ENCODE data around the gene NDUFA13. TPM values are rescaled to one million over a fixed set of nuclear protein-coding genes. Genes with fewer than 3 reads are reported as not detected.

The NDUFA13 gene
- total and polyA plus RNA-seq, 2 experiments from 2014 or later = 80.4 to 615 TPM

DNA sequence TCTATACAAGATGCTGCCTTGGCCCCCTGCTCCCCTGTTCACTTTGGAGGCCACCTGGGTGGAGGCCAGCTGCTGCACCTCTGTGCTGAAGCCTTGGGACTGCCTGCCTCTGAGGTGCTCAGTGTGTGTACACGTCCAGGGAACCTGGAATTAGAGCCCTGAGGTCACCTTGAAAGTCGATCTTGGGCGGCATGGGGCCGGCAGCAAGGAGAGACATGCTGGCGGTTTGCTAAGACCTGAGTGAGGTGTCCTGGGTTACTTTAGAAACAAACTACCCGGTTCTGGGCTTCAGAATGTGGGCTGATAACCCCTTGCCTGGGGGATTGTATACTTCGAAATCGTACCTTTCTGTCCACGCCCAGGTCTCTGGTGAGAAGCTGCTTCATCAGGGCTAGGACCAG is 26.2 kb upstream of the NDUFA13 start:
- Histone ChIP-seq H3K4me2 (peak overlapping the region; percentile 63), H4K20me1 (ENCODE audit: insufficient read depth, poor library complexity, severe bottlenecking) (no peaks in the 10 kb centered on the region), H3K9me2 (replicated peaks; ENCODE audit: insufficient read depth) (no peaks in the 10 kb centered on the region), H3K9me3 (ENCODE audit: low read depth) (no peaks in the 10 kb centered on the region), H3K79me2 (peaks cover 37% of the 10 kb centered on the region), H3K27me3 (no peaks in the 10 kb centered on the region), H3K4me1 (ENCODE audit: insufficient read depth) (peaks cover 50% of the 10 kb centered on the region), H3K36me3 (replicated peaks; ENCODE audit: insufficient read depth, low read depth) (no peaks in the 10 kb centered on the region), H3K4me3 (no peak overlapping the region), H3K27ac (peak overlapping the region; percentile 95), H2AFZ (no peak overlapping the region)
- peak; percentile 31 for DNase-seq (ENCODE audit: low spot score)
- TF ChIP-seq, protein P1, sequence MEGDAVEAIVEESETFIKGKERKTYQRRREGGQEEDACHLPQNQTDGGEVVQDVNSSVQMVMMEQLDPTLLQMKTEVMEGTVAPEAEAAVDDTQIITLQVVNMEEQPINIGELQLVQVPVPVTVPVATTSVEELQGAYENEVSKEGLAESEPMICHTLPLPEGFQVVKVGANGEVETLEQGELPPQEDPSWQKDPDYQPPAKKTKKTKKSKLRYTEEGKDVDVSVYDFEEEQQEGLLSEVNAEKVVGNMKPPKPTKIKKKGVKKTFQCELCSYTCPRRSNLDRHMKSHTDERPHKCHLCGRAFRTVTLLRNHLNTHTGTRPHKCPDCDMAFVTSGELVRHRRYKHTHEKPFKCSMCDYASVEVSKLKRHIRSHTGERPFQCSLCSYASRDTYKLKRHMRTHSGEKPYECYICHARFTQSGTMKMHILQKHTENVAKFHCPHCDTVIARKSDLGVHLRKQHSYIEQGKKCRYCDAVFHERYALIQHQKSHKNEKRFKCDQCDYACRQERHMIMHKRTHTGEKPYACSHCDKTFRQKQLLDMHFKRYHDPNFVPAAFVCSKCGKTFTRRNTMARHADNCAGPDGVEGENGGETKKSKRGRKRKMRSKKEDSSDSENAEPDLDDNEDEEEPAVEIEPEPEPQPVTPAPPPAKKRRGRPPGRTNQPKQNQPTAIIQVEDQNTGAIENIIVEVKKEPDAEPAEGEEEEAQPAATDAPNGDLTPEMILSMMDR (IDR thresholded peaks at IDR 0.05; ENCODE audit: poor library complexity) = no peak
- 70% methylated on average over 9 of the region's 9 CpGs for WGBS (ENCODE audit: low lambda C conversion rate, missing lambda C conversion rate)

DNA sequence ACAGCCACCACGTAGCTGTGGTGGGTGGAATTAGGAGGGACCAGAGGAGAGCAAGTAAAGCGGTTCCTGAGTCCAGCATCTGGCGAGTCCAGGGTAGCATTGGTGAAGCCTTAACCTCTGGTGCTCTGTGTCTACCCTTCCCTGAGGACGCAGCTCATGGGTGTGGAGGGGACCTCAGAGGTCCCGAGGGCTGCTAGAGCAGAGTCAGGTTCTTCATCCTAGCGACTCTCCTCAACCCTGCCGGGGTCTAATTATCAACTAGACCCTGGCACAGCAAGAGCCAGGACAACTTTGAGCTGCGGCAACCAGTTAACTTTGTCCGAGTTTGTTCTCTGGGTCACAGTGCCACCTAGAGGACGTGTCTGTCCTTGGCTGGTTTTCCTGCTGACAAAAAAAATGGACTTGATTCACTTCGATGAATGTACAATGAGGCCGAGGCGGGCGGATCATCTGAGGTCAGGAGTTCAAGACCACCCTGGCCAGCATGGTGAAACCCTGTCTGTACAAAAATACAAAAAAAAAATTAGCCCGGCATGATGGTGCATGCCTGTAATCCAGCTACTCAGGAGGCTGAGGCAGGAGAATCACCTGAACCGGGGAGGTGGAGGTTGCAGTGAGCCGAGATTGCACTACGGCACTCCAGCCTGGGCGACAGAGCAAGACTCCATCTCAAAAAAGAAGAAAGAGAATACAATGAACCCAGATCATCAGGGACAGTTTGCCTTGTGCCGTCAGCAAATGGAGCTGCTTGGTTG is 25.6 kb upstream of the NDUFA13 start:
- no peaks in the 10 kb centered on the region for H3K9me3 ChIP-seq (ENCODE audit: low read depth)
- no peak overlapping the region for H2AFZ ChIP-seq
- no peak overlapping the region for H3K4me3 ChIP-seq
- H3K36me3 ChIP-seq (replicated peaks; ENCODE audit: insufficient read depth, low read depth) = no peaks in the 10 kb centered on the region
- peak overlapping the region; percentile 63 for H3K4me2 ChIP-seq
- no peaks in the 10 kb centered on the region for H4K20me1 ChIP-seq (ENCODE audit: insufficient read depth, poor library complexity, severe bottlenecking)
- no peaks in the 10 kb centered on the region for H3K27me3 ChIP-seq
- 46% methylated on average over 20 of the region's 20 CpGs for WGBS (ENCODE audit: low lambda C conversion rate, missing lambda C conversion rate)
- peak; percentile 86 for DNase-seq (ENCODE audit: low spot score)
- peaks cover 44% of the 10 kb centered on the region for H3K4me1 ChIP-seq (ENCODE audit: insufficient read depth)
- H3K9me2 ChIP-seq (replicated peaks; ENCODE audit: insufficient read depth) = no peaks in the 10 kb centered on the region
- H3K79me2 ChIP-seq = peaks cover 31% of the 10 kb centered on the region
- peak overlapping the region; percentile 95 for H3K27ac ChIP-seq
- TF ChIP-seq EZH2phosphoT487 (IDR thresholded peaks at IDR 0.05; ENCODE audit: low read depth, severe bottlenecking, unreplicated experiment) = no peak
- TF ChIP-seq, protein P1 (IDR thresholded peaks at IDR 0.05; ENCODE audit: poor library complexity) = peak; percentile 92

DNA sequence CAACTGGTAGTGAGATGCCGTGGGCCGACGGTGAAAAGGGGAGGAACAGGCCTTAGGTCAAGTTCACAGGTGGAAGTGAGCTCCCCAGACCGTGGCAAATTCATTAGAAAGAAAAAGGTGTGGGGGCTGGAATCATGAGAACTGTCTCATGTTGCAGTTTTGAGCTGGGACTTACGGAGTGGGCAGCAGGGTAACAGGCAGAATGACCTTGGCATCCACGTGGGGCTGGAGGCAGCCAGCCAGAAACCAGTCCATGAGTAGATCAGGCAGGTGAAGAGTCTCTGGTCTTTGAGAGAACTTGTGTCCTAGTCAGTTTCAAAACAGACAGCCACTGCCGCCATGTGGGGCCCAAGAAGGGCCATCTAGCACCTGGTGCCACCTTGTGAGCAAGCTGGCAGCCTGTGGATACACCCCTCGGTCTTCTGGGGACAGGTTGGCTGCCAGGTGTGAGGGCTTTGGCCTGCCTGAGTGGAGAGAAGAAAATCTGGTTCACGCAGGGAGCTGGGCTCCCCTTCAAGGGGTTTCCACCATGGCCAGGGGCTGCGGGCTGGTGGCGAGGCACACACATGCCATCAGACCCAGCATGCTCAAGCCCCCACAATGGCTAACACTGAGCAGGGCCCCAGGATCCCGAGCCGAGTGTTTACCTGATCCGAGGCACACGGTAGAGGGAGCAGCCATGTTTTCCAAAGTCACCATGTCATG is 24.6 kb upstream of the NDUFA13 start:
- H3K9me3 ChIP-seq (ENCODE audit: low read depth) = no peaks in the 10 kb centered on the region
- no peak overlapping the region for H3K4me2 ChIP-seq
- H3K27me3 ChIP-seq = no peaks in the 10 kb centered on the region
- no peak for TF ChIP-seq EZH2phosphoT487 (IDR thresholded peaks at IDR 0.05; ENCODE audit: low read depth, severe bottlenecking, unreplicated experiment)
- TF ChIP-seq, protein P1 (IDR thresholded peaks at IDR 0.05; ENCODE audit: poor library complexity) = no peak
- no peak for TF ChIP-seq EZH2 (IDR thresholded peaks at IDR 0.05; ENCODE audit: borderline replicate concordance)
- no peak for DNase-seq (ENCODE audit: low spot score)
- H3K27ac ChIP-seq = no peak overlapping the region
- H2AFZ ChIP-seq = no peak overlapping the region
- H3K36me3 ChIP-seq (replicated peaks; ENCODE audit: insufficient read depth, low read depth) = no peaks in the 10 kb centered on the region
- no peak overlapping the region for H3K4me3 ChIP-seq
- H3K79me2 ChIP-seq = peaks cover 23% of the 10 kb centered on the region
- peaks cover 35% of the 10 kb centered on the region for H3K4me1 ChIP-seq (ENCODE audit: insufficient read depth)
- no peaks in the 10 kb centered on the region for H3K9me2 ChIP-seq (replicated peaks; ENCODE audit: insufficient read depth)
- no peaks in the 10 kb centered on the region for H4K20me1 ChIP-seq (ENCODE audit: insufficient read depth, poor library complexity, severe bottlenecking)
- WGBS (ENCODE audit: low lambda C conversion rate, missing lambda C conversion rate) = 94% methylated on average over 15 of the region's 15 CpGs

All from hepatocyte (in vitro differentiated cells).